H54 (cell line): Measurements from ENCODE around the gene DENND4A.
A peak's percentile ranks its signal among the peaks of the same experiment; 100 is the strongest.
"Not testable (repeated sequence)": the region's sequence is repeated elsewhere in the genome, so short reads cannot be mapped to it uniquely, and the experiment has no call there.

Source experiments
- DNase-seq: peaks from one replicate; pipeline ENCODE4 v3.0.0; 2011; ENCODE audit warnings: low spot score, mixed read lengths; ENCODE audit not compliant: insufficient read length
- FAIRE-seq: peaks from 3 replicates; lab custom pipeline; 2011; peaks lifted over from hg19 to GRCh38; lab: Jason Lieb, UNC
- POLR2A ChIP-seq: IDR thresholded peaks from 2 replicates; pipeline ENCODE4 v1.6.1; 2011; ENCODE audit warnings: low read depth, mild to moderate bottlenecking, low read length

The DENND4A gene

DNA sequence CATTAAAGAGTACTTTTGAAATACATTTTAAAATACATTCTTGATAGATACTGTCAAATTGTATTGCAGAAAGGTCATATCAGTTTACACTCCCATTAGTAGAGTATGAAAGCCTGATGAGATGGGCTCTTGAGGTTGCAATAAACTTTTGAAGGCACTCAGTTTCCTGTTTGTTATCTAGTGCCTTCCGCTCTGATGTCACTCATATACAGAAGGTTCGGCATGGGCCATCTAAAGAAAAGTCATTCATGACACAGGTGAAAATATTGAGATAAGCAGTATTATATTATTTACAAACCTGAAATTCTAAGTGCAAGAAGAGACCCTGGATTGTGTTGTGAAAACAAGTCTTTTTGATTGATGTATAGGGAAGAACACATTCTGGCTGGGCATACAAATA, 36.5 kb upstream of the DENND4A start:
- DNase-seq: no peak
- FAIRE-seq: no peak
- no peak for TF ChIP-seq POLR2A

DNA sequence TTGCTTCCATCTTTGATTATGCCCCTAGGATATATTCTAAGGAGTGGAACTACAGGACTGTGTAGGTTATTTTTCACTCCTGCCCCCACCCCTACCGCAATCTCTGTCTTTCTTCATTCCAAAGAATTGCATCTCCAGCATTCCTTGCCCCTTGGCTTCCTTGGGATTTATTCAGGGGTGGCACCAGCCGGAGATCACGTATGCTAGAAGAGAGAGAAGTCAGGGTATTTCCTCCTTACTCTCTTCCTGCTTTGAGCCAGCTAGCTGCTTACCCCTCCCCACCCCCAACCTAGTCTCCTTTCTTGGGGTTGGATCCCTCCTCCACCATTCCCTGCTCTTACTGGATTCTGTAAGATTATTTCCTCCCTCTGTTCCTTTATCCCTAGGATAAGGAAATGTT, 35.0 kb upstream of the DENND4A start:
- no peak for TF ChIP-seq POLR2A
- FAIRE-seq (no peak), DNase-seq (no peak)

DNA sequence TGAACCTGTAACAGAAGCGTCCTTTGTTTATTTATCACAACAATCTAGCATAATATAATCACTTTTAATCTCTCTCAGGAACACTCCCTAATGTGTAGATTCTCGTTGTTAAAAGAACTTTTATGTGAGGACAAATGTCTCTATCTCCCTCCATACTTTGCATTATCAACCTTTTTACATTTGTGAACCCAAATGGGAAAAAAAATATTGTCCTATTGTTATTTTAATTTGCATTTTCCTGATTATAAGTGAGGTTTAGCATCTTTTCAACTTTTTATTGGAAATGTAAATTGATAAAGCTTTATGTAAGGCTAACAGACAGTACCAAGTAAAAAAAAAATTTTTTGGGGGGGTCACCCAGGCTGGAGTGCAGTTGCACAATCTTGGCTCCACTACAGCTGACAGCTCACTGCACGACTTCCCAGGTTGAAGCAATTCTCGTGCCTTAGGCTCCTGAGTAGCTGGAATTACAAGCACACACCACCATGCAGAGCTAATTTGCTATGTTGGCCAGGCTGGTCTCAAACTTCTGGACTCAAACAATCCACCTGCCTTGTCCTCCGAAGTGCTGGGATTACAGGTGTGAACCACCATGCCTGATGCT, 33.0 kb upstream of the DENND4A start:
- DNase-seq (no peak), FAIRE-seq (no peak)
- no peak for TF ChIP-seq POLR2A

GRCh38 chr15:65824031-65824743, 32.1 kb upstream of the DENND4A start:
- no peak for TF ChIP-seq POLR2A
- FAIRE-seq (peak; percentile 87), DNase-seq (peak; percentile 16)

GRCh38 chr15:65822316-65822715, 30.2 kb upstream of the DENND4A start:
- DNase-seq: no peak
- FAIRE-seq: no peak
- no peak for TF ChIP-seq POLR2A

GRCh38 chr15:65821070-65821469, 29.0 kb upstream of the DENND4A start:
- no peak for DNase-seq
- TF ChIP-seq POLR2A: no peak
- FAIRE-seq: no peak

DNA sequence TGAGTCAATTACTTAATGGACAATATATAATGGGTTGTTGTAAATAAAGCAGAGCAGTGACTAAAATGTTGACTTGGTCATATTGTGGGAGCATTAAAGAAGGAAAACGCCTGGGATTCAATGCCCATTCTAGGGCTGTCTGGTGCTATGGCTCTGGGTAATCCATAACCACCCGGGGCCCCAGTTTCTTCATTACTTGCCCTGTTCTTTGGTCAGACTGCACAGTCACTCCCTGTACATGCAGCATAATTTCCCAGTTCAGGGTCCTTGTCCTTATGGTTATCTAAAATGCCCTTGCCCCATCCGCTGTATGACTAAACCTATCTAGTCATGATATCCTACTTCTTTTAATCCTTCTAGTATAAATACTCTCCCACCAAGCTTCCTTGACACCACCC, 27.5 kb upstream of the DENND4A start:
- DNase-seq (no peak), FAIRE-seq (no peak)
- TF ChIP-seq POLR2A: no peak

DNA sequence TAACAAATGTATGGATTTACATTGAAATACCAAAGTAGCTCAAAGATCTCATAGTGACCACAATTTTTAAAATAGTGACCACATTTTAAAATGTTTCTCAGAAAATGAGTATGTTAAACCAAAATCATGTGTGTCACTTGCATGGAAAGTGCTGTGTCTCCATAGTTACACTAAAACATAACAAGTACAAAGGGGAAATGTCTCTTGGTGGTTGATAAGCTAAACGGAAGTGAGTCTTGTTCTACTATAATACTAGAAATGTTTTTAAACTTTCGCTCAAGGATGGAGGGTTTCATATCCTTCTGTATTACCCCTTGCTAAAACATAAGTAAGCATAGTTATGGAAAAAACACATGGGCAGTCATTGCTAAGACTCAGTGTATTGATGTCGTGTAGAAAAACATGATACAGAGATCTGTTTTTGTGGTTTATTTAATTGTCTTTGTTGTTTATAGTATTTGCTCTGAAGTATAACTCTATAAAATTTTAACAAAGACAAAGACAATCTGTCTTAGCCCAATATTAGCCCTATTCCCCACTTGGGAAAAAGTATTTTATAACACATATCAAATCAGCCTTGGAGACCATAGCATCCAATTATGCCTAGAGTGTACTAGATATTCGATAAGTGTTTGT, 27.0 kb upstream of the DENND4A start:
- no peak for FAIRE-seq
- TF ChIP-seq POLR2A: no peak
- DNase-seq: no peak

DNA sequence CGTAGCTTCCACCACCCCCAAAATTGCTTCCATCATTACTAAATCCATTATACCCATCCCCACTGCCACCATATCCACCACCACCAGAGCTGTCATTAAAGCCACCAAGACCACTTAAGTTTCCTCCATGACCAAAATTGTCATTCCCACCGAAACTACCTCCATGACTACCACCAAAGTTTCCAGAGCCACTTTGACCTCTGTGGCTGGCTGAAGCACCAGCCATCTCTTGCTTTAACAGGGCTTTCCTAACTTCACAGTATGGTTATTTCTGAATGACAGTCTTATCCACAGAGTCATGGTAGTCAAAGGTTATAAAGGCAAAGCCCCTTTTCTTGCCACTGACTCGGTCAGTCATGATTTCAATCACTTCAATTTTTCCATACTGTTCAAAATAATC, 24.3 kb upstream of the DENND4A start:
- no peak for DNase-seq
- FAIRE-seq: no peak
- no peak for TF ChIP-seq POLR2A

GRCh38 chr15:65816008-65816407, 23.9 kb upstream of the DENND4A start:
- not testable (repeated sequence) for FAIRE-seq, DNase-seq

- not testable (repeated sequence) for DNase-seq, FAIRE-seq
Observed at GRCh38 chr15:65814271-65814670, 22.2 kb upstream of the DENND4A start.

DNA sequence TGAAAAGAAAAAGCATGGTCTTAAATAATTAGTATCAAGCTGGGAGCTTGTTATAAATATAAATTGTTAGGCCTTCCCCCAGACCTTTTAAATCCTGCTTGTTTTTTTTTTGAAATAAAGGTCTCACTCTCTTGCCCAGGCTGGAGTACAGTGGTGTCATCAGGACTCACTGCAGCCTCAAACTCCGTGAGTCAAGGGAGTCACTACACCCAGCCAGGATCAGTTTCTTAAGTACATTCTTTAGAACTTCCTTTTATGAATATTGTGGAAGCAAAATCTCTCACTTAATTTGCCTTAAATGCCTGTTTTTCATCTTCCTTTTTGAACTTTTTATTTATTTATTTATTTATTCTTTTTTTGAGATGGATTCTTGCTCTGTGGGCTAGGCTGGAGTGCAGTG, 20.8 kb upstream of the DENND4A start:
- DNase-seq (no peak), FAIRE-seq (no peak)
- TF ChIP-seq POLR2A: no peak

GRCh38 chr15:65812467-65812866, 20.4 kb upstream of the DENND4A start:
- DNase-seq (no peak), FAIRE-seq (no peak)
- no peak for TF ChIP-seq POLR2A

DNA sequence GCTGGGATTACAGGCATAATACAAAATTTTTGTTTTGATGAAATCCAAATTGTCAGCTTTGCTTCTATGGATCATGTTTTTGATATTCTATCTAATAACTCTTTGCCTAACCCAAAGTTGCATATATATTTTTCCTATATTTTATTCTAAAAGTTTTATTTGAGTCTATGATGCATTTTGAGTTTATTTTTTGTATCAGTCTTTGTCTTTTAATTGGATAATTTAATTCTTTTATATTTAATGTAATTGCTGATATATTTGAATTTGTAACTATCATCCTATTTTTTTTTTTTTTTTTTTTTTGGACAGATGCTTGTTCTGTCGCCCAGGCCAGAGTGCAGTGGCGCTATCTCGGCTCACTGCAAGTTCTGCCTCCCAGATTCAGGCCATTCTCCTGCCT, 19.7 kb upstream of the DENND4A start:
- no peak for TF ChIP-seq POLR2A
- DNase-seq (no peak), FAIRE-seq (no peak)

- DNase-seq, FAIRE-seq: not testable (repeated sequence)
Observed at GRCh38 chr15:65811011-65811733, 19.1 kb upstream of the DENND4A start.
